ENCODE results near the gene SDC4. TPM values are rescaled to one million over a fixed set of nuclear protein-coding genes. Genes with fewer than 3 reads are reported as not detected.

SDC4 gene
- total and polyA plus RNA-seq, 9 of the 15 experiments (the other 6 are each of a cell fraction or from before 2014, with no cell fraction given): 2.1 to 10.7 (median 6.3) TPM

DNA sequence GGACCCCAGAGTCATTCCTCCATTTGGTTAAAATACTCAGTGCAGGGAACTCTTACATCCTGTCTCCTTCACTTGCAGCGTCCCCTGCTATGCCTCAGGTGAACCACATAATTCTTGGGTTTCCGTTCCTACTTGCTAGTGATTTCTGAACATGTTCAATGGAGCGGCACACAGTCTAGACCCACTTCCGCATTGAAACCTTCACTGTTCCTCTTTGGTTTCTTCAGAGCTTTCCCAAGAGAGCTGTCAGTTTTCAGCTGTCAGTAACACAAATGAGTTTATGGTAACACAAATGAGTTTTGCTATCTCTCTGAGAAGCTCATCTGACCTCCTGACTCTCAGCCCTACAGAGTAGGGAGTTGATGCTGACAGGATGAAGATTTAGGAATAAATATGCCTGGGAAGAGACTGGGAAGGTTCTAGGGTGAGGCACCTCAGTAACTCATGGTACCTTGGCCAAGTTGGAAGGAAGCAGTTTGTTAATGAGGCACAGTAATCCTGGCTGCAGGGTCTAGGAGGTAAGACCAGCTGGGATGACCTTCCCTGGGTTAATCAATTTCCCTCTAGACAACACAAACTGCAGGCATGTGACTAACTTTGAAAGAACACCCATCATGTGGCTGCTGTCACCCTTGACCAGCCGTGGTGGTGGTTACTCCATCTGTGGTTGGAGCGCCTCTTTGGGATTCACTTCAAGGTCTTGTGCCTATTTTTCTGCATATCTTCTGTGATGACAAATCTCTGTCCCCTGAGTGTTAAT, 20.2 kb upstream of the SDC4 start:
- Histone ChIP-seq H3K27ac (ENCODE audit: extremely low read depth, low read depth, low read length) (no peak overlapping the region), H3K9ac (ENCODE audit: insufficient read depth in 1 of 2, low read depth in 2 of 2, low read length in 2 of 2) (no peak overlapping the region), H3K27me3 (ENCODE audit: control insufficient read depth in 2 of 2, insufficient read depth in 2 of 2, low read length in 2 of 2) (no peaks in the 10 kb centered on the region), H4K20me1 (replicated peaks; ENCODE audit: control insufficient read depth, insufficient read depth, low read length) (no peaks in the 10 kb centered on the region), H3K4me2 (ENCODE audit: insufficient read depth, low read length) (no peak overlapping the region), H3K79me2 (ENCODE audit: control insufficient read depth, insufficient read depth, low read length) (peaks cover 19% of the 10 kb centered on the region), H2AFZ (ENCODE audit: low read depth, low read length) (no peak overlapping the region), H3K4me1 (replicated peaks in 1 of 2; ENCODE audit: control insufficient read depth in 2 of 2, insufficient read depth in 2 of 2, low read length in 2 of 2) (peaks cover 16 to 17% of the 10 kb centered on the region in 2 experiments; a peak in 4 of 5 replicates), H3K36me3 (ENCODE audit: control insufficient read depth, insufficient read depth, low read length) (peaks cover 39% of the 10 kb centered on the region), H3K9me3 (replicated peaks; ENCODE audit: control insufficient read depth, insufficient read depth, low read depth, low read length) (no peaks in the 10 kb centered on the region), H3K9me1 (ENCODE audit: control insufficient read depth, insufficient read depth, low read length) (no peaks in the 10 kb centered on the region), H3K4me3 (no peak overlapping the region)
- DNase-seq (ENCODE audit: extremely low read depth in 1 of 4, low spot score in 3 of 4) (no peak), ATAC-seq (no peak), FAIRE-seq (no peak)
- BruUV-seq (replicated peaks): no TSS peak
- in situ Hi-C loops (cut with MboI) (loop anchor here (5.0 kb wide), 1 partner anchor 46 kb away; no protein-coding TSS in a partner anchor), intact Hi-C loops (cut with micrococcal nuclease) (loop anchor here (10.0 kb wide), 1 partner anchor 606 kb away; the partner anchor contains the start of gene ZNF335)
- ChIA-PET POLR2A (interaction anchor here (0.6 to 1.0 kb wide), 5 partner anchors 27 to 565 kb away, joined by 3 to 5 read pairs (median 3); no protein-coding TSS in a partner anchor), CTCF (ENCODE audit: low intra/inter-chr PET ratio) (no interaction called here)
- WGBS (ENCODE audit: insufficient coverage, low coverage, missing lambda C conversion rate): 74% methylated on average over 6 of the region's 6 CpGs
- TF ChIP-seq ZNF277 (CRISPR knock-in tag; IDR thresholded peaks at IDR 0.05; ENCODE audit: borderline replicate concordance): no peak
- no peak for TF ChIP-seq RBM22 (IDR thresholded peaks at IDR 0.05; ENCODE audit: low read depth, low read length, poor library complexity, severe bottlenecking)
- TF ChIP-seq REST (IDR thresholded peaks at IDR 0.05; ENCODE audit: borderline replicate concordance): no peak
- no peak for TF ChIP-seq REST (CRISPR knock-in tag; IDR thresholded peaks at IDR 0.05; ENCODE audit: low read depth)
- no peak for TF ChIP-seq TEAD1 (CRISPR knock-in tag; IDR thresholded peaks at IDR 0.05)

Data from K562 (cell line).